Activated naive CD4-positive, alpha-beta T cell treated with anti-CD3 and anti-CD28 coated beads, Interleukin-2, amount 50 U/mL, for 16 hours (primary cell): ENCODE results near the gene OBP2A.
"Not testable (repeated sequence)": the region's sequence is repeated elsewhere in the genome, so short reads cannot be mapped to it uniquely, and the experiment has no call there.

Source experiments
- DNase-seq: peaks from one replicate; pipeline ENCODE4 v3.0.0-alpha.2; 2020

Gene OBP2A

DNA sequence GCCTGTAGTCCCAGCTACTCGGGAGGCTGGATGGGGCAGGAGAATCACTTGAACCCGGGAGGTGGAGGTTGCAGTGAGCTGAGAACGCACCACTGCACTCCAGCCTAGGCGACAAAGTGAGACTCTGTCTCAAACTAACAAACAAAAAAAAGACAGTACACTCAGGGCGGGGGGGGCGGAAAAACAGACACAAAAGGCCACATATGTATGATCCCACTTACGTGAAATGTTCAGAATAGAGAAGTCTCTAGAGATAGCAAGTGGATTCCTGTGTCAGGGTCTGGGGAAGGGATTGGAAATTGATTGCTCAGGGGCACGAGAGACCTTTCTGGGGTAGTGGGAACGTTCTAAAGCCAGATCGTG, 33.7 kb upstream of the OBP2A start:
- DNase-seq, result no peak

DNA sequence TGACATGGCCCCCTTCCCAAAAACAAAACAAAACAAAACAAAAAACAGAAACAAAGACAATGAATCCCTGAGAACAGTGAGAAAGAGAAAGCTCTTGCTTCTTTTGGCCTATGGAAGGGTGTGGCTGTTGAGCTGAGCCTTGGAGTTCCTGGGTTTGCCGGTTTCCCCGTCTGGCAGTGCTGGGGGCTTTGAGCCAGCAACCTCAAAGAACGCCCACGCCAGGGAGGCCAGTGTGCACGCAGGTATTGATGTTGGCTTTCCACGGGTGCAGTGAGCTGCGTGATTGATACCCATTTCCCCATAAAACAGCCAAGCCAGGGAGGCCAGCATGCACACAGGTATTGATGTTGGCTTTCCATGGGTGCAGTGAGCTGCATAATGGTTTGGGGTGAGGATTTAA, 33.0 kb upstream of the OBP2A start:
- DNase-seq, result no peak

DNA sequence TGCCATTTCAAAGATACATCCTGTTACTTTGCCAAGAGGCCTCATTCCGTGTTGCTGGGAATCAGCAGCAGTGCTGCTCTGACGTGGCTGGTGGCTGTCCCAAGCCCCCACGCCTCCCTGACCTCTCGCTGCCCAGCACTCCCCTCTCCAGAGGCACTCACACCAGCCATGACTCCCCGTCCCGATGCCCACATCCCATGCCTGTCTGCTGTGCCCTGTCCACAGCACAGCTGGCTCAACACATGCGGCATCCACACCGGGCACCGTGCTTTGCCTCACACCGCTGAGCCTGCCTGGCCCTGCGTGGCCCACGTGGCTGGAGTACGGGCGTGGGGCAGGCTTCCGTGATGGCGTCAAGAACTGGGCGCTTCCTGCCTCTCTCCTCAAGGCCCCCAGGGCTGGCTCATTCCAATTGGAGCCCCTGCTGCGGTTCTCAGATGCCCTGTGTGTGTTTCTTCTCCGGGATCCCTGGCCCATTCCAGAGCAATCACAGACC, 32.5 kb upstream of the OBP2A start:
- no peak for DNase-seq

DNA sequence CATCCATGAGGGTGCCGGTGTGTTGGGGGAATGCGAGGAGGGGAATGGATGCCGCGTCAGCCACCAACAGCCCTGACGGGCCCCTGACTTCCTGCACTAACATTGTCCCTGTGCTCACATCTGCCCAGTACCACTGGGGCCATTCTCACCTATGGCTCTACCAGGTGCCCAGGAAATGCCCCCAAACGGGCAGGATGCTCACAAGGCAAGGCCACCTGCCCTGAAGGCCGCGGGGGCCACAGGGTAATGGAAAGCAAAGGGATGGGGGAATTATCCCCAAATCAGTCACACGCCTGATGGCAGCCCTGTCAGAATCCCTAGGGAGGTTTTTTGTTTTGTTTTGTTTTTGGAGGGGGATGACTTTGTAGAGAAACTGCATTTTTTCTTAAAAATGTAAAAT, 32.0 kb upstream of the OBP2A start:
- DNase-seq, result not testable (repeated sequence)

DNA sequence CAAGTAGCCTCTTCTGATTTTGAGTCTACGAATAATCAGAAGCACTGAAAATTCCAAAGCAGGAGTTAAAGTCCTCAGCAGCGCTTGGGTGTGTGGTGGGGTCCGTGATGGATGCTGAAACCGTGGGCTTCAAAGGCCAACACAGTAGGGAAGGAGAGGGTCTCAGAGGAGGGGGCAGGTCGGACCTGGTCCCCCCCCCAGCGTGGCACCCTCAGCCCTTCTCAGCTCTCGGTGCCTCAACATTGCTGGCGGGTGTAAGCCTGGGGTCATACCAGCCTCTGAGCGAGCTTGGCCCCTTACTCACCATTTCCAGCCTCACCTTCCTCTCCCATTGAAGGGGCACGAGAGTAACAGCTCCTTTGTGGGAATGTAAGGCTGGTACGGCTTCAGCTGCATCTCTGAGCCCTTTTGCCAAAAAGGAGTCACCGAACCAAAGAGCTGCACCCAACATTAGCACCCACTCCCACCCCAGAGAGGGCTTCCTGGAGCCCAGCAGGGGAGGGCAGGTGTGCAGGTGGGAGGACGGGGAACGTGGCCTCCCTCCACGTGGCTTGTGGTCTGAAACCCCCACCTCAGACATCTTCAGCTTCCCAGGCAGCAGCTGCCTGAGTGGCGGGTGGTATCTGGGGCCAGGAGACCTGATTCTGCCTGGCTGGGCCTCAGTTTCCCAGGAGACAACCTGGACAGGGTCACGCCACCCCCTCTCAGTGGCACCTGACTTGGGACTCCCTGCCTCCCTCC, 31.4 kb upstream of the OBP2A start:
- DNase-seq, result no peak

DNA sequence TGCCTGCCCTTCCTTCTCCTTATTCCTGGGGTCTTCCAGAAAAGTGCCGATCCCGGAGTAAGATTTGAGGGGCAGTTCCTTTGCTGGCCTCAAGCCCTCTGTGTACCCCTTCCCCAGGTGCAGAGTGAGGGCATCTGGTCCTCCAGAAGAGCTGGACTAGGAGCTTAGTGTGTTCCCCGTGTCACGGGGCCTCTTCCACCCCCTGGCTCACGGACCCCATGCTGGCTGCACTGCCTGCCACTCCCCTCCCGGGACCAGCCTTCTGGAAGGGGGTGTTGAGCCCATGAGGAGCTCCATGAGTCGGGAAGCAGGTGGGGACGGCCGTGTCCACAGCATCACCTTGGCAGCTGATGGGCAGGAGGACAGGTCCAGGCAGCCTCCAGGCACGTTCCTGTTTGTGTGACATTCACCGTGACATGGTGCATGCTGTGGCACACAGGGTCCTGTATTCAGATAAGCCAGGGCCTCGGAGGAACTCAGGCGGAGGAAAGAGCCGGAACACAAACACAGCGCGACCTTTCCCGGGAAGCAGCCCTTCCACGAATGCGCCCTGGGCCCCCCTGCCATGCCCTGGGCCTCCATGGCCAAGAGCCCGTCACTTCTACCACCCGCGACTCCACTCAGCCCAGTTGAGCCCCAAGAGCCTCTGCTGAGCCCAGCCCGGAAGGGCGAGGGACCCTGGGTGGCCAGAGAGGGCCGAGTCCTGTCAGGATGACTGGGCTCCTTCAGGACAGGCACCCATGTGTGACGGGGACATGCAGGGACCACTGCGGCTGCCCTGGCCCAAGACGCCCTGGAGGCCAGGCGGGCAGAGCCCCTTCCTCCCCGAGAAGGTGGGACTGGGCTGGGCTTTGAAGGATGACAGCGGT, 30.6 kb upstream of the OBP2A start:
- no peak for DNase-seq

DNA sequence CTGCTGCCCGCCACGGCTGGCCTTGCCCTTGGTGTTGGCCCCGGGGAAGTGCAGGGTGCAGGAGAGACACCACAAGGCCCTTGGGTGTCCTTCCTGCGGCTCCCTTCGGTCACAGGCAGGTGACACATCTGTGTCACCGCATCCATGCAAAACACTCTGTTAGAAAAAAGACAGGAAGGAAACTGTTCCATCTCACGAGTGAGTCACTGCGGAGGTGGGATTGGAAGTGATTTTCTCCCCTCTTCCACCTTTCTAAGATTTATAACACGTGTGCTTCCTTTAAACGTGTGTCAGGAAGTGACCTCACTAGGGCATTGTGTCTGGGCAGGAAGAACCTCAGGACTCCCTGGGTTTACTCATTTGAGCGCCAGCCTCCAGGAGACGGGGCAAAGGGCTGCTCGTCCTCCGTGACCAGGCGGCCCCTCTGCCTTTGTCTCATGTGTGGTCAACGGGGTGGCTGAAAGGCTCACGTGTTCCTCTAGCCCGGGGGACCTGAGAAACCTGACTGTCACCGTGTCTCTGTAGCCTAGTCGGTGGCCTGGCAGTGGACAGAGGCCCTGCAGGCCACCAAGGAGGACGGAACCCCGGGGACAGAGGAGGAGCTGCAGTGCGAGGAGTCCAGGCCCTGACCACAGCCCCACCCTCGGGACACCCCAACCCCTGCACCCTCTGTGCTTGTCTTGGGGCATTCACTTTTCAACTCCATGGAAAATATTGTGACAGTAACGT, 29.6 kb upstream of the OBP2A start:
- DNase-seq, result no peak

DNA sequence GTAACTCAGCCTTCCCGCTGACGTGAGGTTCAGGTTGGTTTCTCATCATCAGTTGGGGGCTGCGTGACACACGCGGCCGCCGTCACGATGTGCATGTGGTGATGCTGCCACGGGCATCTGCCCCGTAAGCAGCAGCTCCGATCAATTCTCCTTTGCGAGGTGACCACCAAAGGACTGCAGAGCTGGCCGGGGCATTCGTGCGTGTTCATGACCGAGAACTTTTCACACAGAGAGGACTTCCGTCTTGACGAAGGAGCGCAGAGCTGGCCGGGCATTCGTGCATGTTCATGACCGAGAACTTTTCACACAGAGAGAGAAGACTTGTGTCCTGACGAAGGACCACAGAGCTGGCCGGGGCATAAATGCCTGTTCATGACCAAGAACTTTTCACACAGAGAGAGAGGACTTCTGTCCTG, 28.5 kb upstream of the OBP2A start:
- DNase-seq, result no peak

DNA sequence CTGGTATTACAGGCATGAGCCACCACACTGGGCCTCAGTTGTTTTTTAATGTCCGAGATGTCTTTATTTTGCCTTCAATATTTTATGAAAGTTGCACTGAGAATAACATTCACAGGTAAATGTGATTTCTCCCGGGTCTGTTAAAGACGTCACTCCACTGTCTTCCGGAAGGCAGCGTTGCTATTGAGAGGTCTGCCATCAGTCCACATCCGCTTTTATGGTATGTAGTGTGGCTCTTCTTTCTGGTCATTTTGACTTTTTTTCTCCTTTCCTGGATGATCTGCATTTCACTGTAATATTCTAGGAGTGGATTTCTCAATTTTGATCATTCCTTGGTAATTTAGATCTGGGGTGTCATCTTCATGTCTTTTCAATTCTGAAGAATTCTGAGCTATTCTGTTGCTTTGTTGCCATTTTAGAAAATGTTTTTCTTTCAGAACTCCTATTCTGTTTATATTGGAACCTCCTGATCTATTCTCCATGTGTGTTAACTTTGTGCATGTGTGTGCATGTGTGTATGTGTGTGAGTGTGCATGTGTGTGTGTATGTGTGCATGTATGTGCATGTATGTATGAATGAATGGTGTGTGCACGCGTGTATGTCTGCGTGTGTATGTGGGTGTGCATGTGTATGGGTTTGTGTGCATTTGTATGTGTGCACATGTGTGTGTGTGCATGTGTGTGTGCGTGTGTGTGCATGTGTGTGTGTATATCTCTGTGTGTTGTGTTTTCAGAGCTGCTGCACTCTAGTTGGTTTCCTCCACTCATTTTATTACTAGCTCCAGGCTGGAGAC, 26.6 kb upstream of the OBP2A start:
- no peak for DNase-seq

DNA sequence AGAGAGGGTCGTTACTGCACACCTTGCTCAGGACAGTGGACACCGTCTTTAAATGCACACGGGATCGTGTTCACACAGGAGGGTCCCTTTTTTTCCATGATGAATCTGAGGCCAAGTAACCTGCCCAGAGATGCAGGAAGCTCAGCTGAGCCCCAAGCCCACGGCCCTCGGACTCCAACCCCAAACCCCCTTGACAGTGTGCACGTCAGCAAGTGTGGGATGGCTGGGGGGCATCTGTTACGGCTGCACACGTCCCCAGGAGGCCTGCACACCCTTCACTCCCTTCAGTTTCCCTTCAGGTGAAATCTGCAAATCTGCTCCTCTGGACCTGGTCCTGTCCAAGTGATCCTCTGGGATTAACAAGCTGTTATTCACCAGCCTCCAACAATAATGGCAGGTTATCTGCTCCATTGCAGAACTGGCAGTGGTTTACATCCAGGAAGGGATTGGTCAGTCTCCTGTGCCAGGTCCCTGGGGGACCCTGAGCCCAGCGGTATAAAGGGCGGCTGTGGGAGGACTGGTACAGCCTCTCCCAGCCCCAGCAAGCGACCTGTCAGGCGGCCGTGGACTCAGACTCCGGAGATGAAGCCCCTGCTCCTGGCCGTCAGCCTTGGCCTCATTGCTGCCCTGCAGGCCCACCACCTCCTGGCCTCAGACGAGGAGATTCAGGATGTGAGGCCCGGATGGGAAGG, 24.9 kb upstream of the OBP2A start, which contains the start of gene LCN1:
LCN1 (plus strand) TSS at position 525 of the 692 bp plus-strand sequence; CDS start at position 583, 58 bp downstream.
- no peak for DNase-seq

DNA sequence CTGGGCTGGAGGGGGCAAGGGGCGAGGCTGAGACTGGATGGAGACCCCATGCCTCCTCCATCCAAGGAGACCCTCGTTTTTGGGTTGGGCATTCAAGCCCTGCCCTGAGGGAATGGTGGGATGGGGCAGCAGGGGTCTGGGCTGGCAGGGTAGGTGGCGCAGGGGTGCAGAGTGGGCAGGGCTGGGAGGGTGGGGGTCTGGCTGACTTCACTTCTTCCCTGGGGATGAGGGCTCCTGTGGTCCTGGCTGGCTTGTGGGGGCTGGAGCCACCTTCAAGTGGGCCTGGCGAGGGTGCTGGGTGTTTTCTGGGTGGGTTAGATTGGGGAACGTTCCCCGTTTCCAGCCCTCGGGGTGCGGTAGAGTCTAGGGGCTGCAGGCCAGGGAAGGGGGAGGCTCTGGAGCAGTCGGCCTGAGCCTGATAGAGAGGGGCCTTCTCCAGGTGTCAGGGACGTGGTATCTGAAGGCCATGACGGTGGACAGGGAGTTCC, 24.3 kb upstream of the OBP2A start:
- no peak for DNase-seq

DNA sequence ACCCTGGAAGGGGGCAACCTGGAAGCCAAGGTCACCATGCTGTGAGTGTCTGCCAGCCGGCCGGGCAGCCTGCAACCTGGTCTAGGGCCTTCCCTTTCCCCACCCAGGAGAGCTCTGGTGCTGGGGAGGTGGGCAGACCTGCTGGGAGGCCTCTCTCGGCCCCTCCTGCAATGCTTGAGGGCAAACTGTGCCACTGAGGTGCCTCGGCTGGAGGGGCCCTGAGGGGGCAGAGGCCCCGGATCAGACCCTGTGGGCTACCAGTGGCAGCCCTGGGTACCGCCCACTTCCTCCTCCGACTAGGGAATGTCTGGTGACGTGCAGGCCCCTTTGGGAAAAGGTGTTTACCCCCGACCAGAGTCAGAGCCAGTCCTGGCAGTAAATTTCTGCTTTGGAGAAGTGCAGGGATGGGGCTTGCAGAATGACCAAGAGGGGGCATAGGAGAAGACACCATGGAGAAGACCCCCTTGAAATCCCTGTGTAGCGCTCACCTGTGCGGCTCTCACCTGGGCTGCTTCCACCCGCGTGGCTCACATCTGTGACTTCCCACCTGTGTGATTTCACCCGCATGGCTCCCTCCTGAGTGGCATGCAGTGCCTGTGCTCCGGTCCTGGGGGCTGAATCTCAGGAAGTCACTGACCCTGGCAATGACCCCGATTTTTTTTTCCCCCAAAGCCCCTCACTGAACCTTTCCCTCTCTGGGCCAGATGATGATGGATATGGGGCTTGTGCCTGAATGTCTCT, 23.6 kb upstream of the OBP2A start:
- no peak for DNase-seq

DNA sequence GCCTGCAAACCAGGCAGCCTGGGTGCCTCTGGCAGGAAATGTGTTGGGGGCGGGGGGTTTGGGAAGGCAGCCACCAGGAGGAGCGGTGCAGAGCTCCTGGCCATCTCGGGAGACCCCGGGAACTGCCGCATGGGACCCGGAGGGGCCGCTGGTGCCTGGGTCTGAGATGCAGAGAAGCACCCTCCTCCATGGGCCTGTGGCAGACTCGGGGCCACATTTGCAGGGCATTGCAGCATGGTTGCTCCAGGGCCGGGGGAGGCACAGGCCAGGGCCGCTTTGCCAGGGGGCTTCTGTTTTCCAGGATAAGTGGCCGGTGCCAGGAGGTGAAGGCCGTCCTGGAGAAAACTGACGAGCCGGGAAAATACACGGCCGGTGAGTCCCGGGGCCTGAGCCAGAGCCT, 23.0 kb upstream of the OBP2A start:
- DNase-seq, result no peak

DNA sequence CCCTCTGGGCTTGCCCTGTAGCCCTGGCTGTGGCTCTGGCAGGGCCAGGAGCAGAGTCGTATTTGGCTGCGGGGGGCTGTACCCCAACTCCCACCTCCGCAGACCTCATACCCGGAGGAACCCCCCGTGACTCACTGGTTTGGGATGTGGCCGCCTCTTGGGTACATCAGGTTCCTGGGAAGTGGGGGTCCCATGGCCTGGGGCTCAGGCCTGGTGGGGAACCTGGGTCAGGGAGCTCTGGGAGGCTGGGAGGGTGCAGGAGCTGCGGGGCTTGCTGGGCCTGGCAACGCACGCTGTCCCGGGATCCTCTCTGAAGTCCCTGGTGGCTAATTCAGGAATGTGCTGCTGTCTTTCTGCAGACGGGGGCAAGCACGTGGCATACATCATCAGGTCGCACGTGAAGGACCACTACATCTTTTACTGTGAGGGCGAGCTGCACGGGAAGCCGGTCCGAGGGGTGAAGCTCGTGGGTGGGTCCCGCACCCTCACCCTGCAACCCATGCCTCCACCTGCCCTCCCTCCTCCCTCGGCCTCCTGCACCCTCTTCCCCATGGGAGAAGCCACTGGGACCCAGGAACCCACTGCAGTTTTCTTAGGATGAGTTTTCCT, 22.3 kb upstream of the OBP2A start:
- DNase-seq, result no peak

DNA sequence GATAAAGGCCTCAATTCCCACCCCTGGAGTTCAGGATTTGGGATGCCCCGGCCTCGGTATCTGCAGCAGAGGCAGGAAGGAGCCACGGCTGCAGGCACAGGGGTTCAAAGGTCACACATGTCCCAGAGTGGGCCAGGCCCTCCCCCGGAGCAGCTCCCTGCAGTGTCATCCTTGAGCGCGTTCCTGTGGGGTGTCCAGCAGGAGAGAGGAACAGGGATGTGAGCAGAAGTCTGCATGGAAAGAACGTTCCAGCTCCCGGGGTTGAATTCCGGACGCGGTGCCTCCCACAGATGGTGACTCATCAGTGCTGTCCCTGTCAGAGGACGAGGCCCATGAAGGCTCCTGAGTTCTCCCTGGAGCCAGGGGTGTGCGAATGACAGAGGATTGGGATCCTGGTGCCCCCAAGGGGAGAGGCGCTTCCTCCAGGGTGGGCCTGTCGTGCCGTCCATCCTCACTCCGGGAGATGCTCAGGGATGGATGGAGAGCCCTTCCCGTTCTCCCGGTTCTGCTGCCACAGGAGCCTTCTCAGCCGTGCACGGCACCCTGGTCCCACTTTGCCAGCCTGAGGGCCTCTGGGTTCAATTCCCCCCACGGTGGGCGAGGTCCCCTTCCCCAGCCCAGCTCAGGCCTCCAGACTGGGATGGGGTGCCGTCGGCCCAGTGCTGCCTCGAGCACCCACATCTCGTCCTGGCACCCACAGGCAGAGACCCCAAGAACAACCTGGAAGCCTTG, 21.6 kb upstream of the OBP2A start:
- no peak for DNase-seq

DNA sequence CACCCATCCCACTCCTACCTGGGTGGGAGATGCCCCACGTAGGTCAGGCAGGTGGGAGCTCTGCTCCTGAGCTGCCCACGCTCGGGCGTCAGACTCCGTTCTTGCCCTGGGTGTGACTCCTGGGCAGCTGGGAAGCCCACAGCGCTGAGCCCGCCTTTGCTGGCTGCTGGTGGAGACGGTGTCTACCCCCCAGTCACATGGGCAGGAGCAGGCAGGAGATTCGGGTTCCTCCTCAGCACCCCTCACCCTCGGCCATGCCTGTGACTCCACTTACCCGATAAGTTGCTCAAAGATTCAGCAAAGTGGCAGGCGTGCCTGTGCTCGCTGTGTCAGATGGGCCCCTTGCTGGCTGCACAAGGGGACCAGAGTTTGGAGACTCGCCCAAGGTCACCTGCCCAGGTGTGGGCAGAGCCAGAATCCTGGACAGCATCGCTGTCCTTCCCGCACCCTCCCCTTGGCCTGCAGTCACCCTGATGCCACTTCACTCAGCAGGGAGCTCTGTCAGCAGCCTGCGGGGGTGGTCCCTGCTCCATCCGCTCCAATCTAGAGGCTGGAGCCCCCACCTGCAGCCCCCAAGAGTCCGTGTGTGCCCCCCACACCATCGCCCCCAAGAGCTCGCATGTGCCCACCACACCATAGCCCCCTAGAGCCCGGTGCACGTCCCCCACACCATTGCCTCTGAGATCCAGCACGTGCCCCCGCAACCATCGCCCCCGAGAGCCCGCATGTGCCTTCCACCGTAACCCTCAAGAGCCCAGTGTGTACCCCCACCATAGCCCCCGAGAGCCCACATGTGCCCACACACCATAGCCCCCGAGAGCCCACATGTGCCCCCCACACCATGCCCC, 20.5 kb upstream of the OBP2A start:
- DNase-seq, result no peak

DNA sequence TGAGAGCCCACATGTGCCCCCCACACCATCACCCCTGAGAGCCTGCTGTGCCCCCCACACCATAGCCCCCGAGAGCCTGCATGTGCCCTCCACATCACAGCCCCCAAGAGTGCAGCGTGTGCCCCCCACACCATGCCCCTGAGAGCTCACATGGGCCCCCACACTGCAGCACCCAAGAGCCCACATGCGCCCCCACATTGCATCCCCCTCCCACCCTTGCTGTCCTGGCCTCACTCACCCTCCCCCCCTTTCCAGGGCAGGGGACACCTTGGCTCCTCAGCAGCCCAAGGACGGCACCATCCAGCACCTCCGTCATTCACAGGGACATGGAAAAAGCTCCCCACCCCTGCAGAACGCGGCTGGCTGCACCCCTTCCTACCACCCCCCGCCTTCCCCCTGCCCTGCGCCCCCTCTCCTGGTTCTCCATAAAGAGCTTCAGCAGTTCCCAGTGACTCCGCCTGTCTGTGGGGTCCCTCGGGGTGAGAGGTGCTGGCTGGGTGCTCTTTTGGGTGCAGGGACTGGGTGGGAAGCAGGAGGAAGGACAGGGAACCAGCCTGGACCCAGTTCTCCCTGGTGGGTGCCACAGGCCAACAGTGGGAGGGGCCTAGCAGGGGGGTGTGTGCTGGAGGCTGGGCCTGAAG, 19.7 kb upstream of the OBP2A start:
- no peak for DNase-seq
